ENCODE results near the gene KLK15. TPM values are rescaled to one million over a fixed set of nuclear protein-coding genes. Genes with fewer than 3 reads are reported as not detected.
"Not testable (repeated sequence)": the region's sequence is repeated elsewhere in the genome, so short reads cannot be mapped to it uniquely, and the experiment has no call there.

Gene KLK15
- total and polyA plus RNA-seq, 4 donors: not detected

DNA sequence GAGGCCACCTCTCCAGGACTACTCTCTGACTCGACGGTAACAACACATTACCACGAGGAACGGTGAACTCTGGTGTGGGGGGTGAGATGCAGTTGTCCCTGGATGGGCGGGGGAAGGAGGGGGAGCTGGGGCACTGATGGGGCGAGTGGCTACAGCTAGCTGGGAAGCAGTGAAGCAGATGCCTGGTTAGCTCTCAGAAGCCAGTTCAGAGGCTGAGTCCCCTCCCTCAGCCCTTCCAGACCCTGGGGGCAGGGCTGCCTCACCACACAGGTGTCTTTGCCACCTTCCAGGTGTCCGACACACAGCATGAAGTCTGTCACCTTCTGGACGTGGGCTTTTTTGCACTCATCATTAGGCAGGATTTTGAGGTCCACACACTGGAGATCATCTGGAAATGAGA, 13.7 kb downstream of the KLK15 start:
- Histone ChIP-seq H3K4me1 (ENCODE audit: control insufficient read depth in 1 of 2, insufficient read depth in 2 of 2, low read length in 2 of 2) (no peaks in the 10 kb centered on the region), H3K9me3 (ENCODE audit: control insufficient read depth, low read length) (peaks cover 2% of the 10 kb centered on the region), H3K36me3 (ENCODE audit: control insufficient read depth in 1 of 2, insufficient read depth in 2 of 2, low read length in 1 of 2) (no peaks in the 10 kb centered on the region), H3K4me3 (ENCODE audit: low read length in 2 of 2) (no peak overlapping the region), H3K27ac (ENCODE audit: low read depth in 1 of 2, low read length in 2 of 2) (no peak overlapping the region), H3K27me3 (ENCODE audit: control insufficient read depth in 1 of 2, insufficient read depth in 2 of 2, low read length in 1 of 2) (no peaks in the 10 kb centered on the region)
- DNase-seq (no peak), ATAC-seq (ENCODE audit: low FRiP score) (no peak)
- 19 to 34% methylated on average over 8 of the region's 8 CpGs for WGBS, 2 donors
- intact Hi-C loops (cut with DNase I): loop anchor here in 1 of 2 donors (2.0 kb wide), 1 partner anchor 59 kb away; no protein-coding TSS in a partner anchor

DNA sequence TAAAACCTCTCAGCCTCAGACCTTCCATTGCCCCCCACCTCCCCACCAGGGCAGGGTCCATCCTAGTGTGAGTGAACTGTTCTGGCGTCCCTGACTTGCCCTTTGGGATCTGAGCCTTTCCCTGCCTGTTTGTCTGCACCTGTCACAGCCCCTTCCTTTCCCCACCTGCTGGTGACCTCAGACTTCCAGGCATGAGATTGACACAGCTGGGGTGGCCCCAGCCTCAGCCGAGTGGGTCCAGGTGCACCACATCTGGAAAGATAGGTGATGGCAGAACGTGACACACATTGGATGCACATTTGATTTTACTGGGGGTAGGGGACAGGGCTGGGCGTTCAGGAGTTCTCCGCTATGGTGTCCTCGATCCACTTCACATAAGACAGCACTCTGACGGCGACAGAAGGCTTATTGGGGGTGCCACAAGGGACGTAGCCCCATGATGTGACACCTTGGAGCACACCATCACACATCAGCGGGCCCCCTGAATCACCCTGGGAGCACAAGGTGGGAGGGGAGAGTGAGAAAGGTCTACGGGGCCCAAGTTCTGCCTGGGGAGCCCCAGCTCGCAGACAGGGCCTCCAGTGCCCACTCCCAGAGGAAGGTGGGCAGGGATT, 14.4 kb downstream of the KLK15 start:
- no peak overlapping the region for H3K27ac ChIP-seq (ENCODE audit: low read depth in 1 of 2, low read length in 2 of 2)
- no peak overlapping the region for H3K4me3 ChIP-seq (ENCODE audit: low read length in 2 of 2)
- ATAC-seq (ENCODE audit: low FRiP score): no peak
- no peaks in the 10 kb centered on the region for H3K36me3 ChIP-seq (ENCODE audit: control insufficient read depth in 1 of 2, insufficient read depth in 2 of 2, low read length in 1 of 2)
- intact Hi-C loops (cut with DNase I): loop anchor here in 1 of 2 donors (2.0 kb wide), 1 partner anchor 58 kb away; no protein-coding TSS in a partner anchor
- no peaks in the 10 kb centered on the region for H3K27me3 ChIP-seq (ENCODE audit: control insufficient read depth in 1 of 2, insufficient read depth in 2 of 2, low read length in 1 of 2)
- no peaks in the 10 kb centered on the region for H3K4me1 ChIP-seq (ENCODE audit: control insufficient read depth in 1 of 2, insufficient read depth in 2 of 2, low read length in 2 of 2)
- no peak for DNase-seq
- 58 to 64% methylated on average over 12 of the region's 12 CpGs for WGBS, 2 donors
- H3K9me3 ChIP-seq (ENCODE audit: control insufficient read depth, low read length): peaks cover 2% of the 10 kb centered on the region

DNA sequence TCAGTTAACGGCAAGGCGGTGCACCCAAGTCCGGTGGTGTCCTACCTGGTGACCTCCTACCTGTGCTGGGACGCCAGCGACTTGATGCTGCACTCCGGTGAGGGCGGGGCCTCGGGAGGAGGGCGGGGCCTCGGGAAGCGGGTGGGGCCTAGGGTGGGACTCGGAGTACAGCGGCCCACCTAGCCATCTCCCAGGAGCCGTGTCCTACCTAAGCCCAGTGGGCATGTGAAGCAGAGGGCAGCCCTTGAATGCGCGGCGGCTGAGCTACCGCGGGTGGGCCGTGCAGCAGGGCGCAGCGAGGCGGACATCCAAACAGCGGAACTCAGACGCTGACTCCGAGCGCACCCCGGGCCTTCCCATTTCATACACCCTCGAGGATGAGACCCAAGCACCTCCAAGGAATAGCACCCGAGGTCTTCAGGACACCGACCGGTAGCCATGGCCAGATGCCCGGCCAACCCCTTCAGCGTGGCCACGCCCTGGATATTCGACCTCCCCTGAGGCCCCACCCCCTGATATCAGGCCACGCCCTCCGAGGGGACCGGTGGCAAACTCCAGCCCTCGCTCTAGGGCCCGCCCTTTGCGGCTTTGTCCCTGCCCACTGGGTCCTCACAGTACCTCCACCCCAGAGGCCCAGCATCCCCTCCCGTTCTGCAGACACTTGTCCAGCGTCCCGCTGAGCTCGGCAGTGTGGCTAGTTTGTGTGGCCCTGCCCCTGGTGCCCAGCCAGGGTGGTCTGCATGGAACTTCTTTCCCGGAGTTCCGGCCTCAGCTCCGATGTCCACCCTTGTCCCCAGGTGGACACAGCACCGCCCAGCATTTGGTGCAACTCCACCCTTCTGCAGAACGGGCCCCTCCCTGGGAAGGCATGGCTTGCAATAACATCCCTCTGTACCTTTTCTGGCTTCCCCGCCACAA, 15.2 kb downstream of the KLK15 start:
- DNase-seq (no peak), ATAC-seq (ENCODE audit: low FRiP score) (peak; percentile 30)
- Histone ChIP-seq H3K4me1 (ENCODE audit: control insufficient read depth in 1 of 2, insufficient read depth in 2 of 2, low read length in 2 of 2) (no peaks in the 10 kb centered on the region), H3K4me3 (ENCODE audit: low read length in 2 of 2) (no peak overlapping the region), H3K27ac (ENCODE audit: low read depth in 1 of 2, low read length in 2 of 2) (no peak overlapping the region), H3K36me3 (ENCODE audit: control insufficient read depth in 1 of 2, insufficient read depth in 2 of 2, low read length in 1 of 2) (no peaks in the 10 kb centered on the region), H3K9me3 (ENCODE audit: control insufficient read depth, low read length) (peaks cover 2% of the 10 kb centered on the region), H3K27me3 (ENCODE audit: control insufficient read depth in 1 of 2, insufficient read depth in 2 of 2, low read length in 1 of 2) (no peaks in the 10 kb centered on the region)
- WGBS, 2 donors: 5 to 6% methylated on average over 51 to 52 of the region's 52 CpGs
- intact Hi-C loops (cut with DNase I): loop anchor here in 1 of 2 donors (2.0 kb wide), 1 partner anchor 57 kb away; no protein-coding TSS in a partner anchor

DNA sequence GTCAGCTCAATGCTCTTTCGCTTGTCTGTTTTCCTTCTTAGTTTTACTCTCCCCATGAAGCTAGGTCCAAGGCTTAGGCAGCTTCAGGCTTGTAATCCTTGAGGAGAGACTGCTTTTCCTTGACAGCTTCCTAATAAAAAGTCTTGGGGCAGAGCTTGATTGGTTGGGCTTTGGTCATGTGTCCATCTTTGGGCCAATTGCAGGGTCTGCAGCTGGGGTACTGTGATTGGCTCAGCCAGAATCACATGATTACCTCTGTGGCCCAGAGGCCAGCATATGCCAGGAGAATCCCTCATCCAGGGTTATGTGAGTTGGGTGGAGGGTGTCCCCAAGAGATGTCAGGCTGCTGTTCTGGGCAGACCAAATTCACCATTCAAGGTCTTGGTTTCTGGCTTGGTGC, 17.9 kb downstream of the KLK15 start:
- no peaks in the 10 kb centered on the region for H3K4me1 ChIP-seq (ENCODE audit: control insufficient read depth in 1 of 2, insufficient read depth in 2 of 2, low read length in 2 of 2)
- ATAC-seq (ENCODE audit: low FRiP score) (no peak), DNase-seq (no peak)
- H3K27ac ChIP-seq (ENCODE audit: low read depth in 1 of 2, low read length in 2 of 2): no peak overlapping the region
- intact Hi-C loops (cut with DNase I): no loop called here
- H3K9me3 ChIP-seq (ENCODE audit: control insufficient read depth, low read length): peaks cover 2% of the 10 kb centered on the region
- no peaks in the 10 kb centered on the region for H3K36me3 ChIP-seq (ENCODE audit: control insufficient read depth in 1 of 2, insufficient read depth in 2 of 2, low read length in 1 of 2)
- H3K27me3 ChIP-seq (ENCODE audit: control insufficient read depth in 1 of 2, insufficient read depth in 2 of 2, low read length in 1 of 2): no peaks in the 10 kb centered on the region
- 98 to 100% methylated on average over 1 of the region's 1 CpG for WGBS, 2 donors
- H3K4me3 ChIP-seq (ENCODE audit: low read length in 2 of 2): no peak overlapping the region

DNA sequence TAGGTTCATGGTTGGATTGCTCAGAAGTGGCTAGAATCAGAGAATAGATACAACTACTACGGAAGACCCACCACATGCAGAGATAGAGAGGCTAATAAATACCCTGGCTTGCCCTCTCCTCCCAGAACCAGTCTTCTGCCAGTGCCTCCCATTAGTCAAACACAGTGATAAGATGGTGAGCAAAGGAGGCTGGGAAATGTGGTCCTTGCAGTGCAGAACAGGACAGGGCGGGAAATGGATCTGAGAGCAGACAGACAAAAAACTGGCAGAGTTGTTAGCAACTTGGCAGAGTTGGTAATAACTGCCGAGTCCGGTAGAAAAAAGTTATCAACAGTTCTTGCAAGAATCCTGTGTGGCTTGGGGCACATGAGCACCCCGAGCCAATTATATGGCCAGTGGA, 18.5 kb downstream of the KLK15 start:
- no peaks in the 10 kb centered on the region for H3K27me3 ChIP-seq (ENCODE audit: control insufficient read depth in 1 of 2, insufficient read depth in 2 of 2, low read length in 1 of 2)
- intact Hi-C loops (cut with DNase I): no loop called here

DNA sequence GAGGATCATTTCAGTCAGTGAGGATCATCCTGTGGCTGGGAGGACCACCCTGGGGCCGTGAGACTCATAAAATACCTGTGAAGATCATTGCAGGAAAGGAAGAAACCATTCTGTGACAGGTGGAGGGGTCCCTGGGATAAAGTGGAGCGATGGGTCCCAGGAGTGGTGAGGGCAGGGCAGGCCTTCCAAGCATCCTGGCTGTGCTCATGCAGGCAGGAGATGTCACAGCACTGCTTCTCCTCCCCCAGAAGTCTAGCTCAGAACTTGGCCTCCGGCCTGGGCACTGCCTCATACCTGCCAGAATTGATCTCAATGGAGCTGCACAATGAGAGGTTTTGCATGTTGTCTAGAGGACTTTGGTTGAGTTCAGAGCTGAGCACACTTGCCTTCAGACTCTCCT, 20.9 kb downstream of the KLK15 start:
- DNase-seq: no peak
- H3K9me3 ChIP-seq (ENCODE audit: control insufficient read depth, low read length): peaks cover 2% of the 10 kb centered on the region
- WGBS, 2 donors: 59 to 85% methylated on average over 3 of the region's 3 CpGs
- no peak overlapping the region for H3K27ac ChIP-seq (ENCODE audit: low read depth in 1 of 2, low read length in 2 of 2)
- intact Hi-C loops (cut with DNase I): no loop called here
- no peaks in the 10 kb centered on the region for H3K4me1 ChIP-seq (ENCODE audit: control insufficient read depth in 1 of 2, insufficient read depth in 2 of 2, low read length in 2 of 2)
- H3K4me3 ChIP-seq (ENCODE audit: low read length in 2 of 2): no peak overlapping the region
- no peaks in the 10 kb centered on the region for H3K36me3 ChIP-seq (ENCODE audit: control insufficient read depth in 1 of 2, insufficient read depth in 2 of 2, low read length in 1 of 2)
- ATAC-seq (ENCODE audit: low FRiP score): no peak
- H3K27me3 ChIP-seq (ENCODE audit: control insufficient read depth in 1 of 2, insufficient read depth in 2 of 2, low read length in 1 of 2): no peaks in the 10 kb centered on the region

More for the DNA sequence above, 18.5 kb downstream of the KLK15 start:
- Histone ChIP-seq H3K36me3 (ENCODE audit: control insufficient read depth in 1 of 2, insufficient read depth in 2 of 2, low read length in 1 of 2) (no peaks in the 10 kb centered on the region), H3K4me3 (ENCODE audit: low read length in 2 of 2) (no peak overlapping the region), H3K27ac (ENCODE audit: low read depth in 1 of 2, low read length in 2 of 2) (no peak overlapping the region), H3K9me3 (ENCODE audit: control insufficient read depth, low read length) (peaks cover 2% of the 10 kb centered on the region), H3K4me1 (ENCODE audit: control insufficient read depth in 1 of 2, insufficient read depth in 2 of 2, low read length in 2 of 2) (no peaks in the 10 kb centered on the region)
- DNase-seq (no peak), ATAC-seq (ENCODE audit: low FRiP score) (no peak)
- WGBS, 2 donors: 71 to 75% methylated on average over 5 of the region's 5 CpGs

DNA sequence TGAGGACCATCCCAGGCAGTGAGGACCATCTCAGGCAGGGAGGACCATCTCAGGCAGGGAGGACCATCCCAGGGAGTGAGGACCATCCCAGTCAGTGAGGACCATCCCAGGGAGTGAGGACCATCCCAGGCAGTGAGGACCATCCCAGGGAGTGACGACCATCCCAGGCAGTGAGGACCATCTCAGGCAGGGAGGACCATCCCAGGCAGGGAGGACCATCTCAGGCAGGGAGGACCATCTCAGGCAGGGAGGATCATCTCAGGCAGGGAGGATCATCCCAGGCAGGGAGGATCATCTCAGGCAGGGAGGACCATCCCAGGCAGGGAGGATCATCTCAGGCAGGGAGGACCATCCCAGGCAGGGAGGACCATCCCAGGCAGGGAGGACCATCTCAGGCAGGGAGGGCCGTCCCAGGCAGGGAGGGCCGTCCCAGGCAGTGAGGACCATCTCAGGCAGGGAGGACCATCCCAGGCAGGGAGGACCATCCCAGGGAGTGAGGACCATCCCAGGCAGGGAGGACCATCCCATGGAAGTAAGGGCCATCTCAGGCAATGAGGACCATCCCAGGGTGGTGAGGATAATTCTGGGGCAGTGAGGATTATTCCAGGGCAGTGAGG, 21.6 kb downstream of the KLK15 start:
- not testable (repeated sequence) for ATAC-seq (ENCODE audit: low FRiP score); H3K27me3 ChIP-seq (ENCODE audit: control insufficient read depth in 1 of 2, insufficient read depth in 2 of 2, low read length in 1 of 2); H3K4me1 ChIP-seq (ENCODE audit: control insufficient read depth in 1 of 2, insufficient read depth in 2 of 2, low read length in 2 of 2)

DNA sequence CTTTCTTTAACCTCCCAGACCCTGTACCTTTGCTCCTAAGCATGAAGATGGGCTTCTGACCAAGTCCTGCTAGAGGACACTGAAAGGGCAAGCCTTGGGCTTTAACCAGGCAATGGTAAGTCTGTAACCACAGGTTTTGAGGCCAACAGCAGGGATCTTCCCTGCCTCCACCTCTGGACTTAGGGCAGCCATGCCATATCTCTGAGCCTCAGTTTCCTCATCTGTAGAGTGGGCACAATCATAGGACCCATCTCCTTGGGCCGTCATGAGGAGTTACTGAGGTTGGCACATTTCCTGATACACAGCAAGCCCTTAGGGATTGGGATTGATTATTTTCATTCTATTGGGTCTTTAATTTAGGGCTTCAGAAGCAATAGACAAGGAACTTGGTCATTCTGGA, 24.5 kb downstream of the KLK15 start:
- 53 to 54% methylated on average over 1 of the region's 1 CpG for WGBS, 2 donors
- intact Hi-C loops (cut with DNase I): loop anchor here in 1 of 2 donors (10.0 kb wide), 1 partner anchor 306 kb away; no protein-coding TSS in a partner anchor
- H3K27me3 ChIP-seq (ENCODE audit: control insufficient read depth in 1 of 2, insufficient read depth in 2 of 2, low read length in 1 of 2): no peaks in the 10 kb centered on the region
- H3K4me3 ChIP-seq (ENCODE audit: low read length in 2 of 2): no peak overlapping the region
- DNase-seq (no peak), ATAC-seq (ENCODE audit: low FRiP score) (no peak)
- H3K27ac ChIP-seq (ENCODE audit: low read depth in 1 of 2, low read length in 2 of 2): no peak overlapping the region
- no peaks in the 10 kb centered on the region for H3K9me3 ChIP-seq (ENCODE audit: control insufficient read depth, low read length)
- no peaks in the 10 kb centered on the region for H3K4me1 ChIP-seq (ENCODE audit: control insufficient read depth in 1 of 2, insufficient read depth in 2 of 2, low read length in 2 of 2)
- no peaks in the 10 kb centered on the region for H3K36me3 ChIP-seq (ENCODE audit: control insufficient read depth in 1 of 2, insufficient read depth in 2 of 2, low read length in 1 of 2)

More for the DNA sequence above, 21.6 kb downstream of the KLK15 start:
- H3K9me3 ChIP-seq (ENCODE audit: control insufficient read depth, low read length); H3K4me3 ChIP-seq (ENCODE audit: low read length in 2 of 2); DNase-seq; H3K36me3 ChIP-seq (ENCODE audit: control insufficient read depth in 1 of 2, insufficient read depth in 2 of 2, low read length in 1 of 2); intact Hi-C loops (cut with DNase I); H3K27ac ChIP-seq (ENCODE audit: low read depth in 1 of 2, low read length in 2 of 2): not testable (repeated sequence)
- 75 to 81% methylated on average over 3 of the region's 3 CpGs for WGBS, 2 donors

All from aorta (tissue), 5 donors.